ENCODE measurements around the gene GRHL1.

The GRHL1 gene

DNA sequence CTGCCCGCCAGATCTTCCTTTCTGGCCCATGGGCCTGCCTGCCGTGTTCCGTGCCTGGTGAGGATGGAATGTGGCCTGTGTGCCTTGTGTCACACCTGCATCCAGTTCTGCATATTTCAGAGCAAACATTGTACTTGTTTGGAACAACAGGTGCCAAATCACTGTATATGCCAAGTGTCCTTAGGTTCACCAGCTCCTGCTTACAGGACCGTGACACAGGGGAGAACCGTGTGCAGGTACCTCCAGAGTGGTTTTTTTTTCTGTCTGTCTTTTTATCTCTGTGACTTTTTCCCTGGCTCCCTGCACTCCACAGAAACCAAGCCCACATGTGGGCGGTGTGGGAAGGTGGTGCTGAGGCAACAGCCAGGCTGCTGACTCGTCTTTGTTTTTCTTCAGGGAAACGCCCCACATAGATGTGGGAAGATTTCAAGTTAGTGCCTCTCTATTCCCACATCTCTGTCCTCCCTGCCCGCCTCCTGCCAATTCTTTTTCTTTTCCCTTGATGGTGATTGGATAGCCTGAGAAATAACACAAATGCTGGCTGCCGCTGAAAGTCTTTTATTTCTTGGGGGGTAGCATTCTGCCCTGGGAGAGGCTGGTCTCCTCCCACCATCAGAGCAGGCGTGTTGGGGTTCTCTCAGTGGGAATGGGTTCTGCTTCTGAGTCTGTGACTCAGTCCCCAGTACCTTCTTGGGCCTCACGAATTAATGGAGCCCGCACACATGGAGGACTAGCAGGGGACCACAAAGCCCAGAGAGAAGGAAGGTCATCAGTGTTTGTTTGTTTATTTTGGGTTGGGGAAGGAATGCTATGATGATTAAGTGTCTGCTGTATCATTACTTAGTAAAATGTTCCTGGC is 21.4 kb downstream of the GRHL1 start:
- TF ChIP-seq POLR2AphosphoS5 (IDR thresholded peaks at IDR 0.05; ENCODE audit: low read depth, low read length), result no peak

DNA sequence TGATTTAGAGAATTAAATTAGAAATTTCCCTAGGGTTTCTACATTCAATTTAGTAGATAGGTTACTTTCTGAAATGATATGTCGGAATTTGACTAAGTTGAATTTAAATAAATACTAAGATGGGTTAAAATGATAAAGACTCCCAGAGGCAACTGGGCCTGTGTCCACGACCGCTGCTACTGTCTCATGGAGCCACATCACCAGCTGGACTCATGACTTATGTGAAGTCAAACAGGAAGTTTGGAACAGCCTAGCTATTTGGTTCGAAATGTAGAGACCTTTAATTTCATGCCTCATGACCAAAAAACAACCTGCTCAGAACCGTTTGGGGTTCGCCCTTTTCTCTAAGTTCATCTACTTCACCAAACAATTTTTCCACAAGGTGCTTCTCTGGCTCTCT is 22.2 kb downstream of the GRHL1 start:
- TF ChIP-seq POLR2AphosphoS5 (IDR thresholded peaks at IDR 0.05; ENCODE audit: low read depth, low read length), result no peak
- TF ChIP-seq, protein P1, sequence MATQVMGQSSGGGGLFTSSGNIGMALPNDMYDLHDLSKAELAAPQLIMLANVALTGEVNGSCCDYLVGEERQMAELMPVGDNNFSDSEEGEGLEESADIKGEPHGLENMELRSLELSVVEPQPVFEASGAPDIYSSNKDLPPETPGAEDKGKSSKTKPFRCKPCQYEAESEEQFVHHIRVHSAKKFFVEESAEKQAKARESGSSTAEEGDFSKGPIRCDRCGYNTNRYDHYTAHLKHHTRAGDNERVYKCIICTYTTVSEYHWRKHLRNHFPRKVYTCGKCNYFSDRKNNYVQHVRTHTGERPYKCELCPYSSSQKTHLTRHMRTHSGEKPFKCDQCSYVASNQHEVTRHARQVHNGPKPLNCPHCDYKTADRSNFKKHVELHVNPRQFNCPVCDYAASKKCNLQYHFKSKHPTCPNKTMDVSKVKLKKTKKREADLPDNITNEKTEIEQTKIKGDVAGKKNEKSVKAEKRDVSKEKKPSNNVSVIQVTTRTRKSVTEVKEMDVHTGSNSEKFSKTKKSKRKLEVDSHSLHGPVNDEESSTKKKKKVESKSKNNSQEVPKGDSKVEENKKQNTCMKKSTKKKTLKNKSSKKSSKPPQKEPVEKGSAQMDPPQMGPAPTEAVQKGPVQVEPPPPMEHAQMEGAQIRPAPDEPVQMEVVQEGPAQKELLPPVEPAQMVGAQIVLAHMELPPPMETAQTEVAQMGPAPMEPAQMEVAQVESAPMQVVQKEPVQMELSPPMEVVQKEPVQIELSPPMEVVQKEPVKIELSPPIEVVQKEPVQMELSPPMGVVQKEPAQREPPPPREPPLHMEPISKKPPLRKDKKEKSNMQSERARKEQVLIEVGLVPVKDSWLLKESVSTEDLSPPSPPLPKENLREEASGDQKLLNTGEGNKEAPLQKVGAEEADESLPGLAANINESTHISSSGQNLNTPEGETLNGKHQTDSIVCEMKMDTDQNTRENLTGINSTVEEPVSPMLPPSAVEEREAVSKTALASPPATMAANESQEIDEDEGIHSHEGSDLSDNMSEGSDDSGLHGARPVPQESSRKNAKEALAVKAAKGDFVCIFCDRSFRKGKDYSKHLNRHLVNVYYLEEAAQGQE (IDR thresholded peaks at IDR 0.05; ENCODE audit: insufficient read depth in 1 of 2, low read depth in 2 of 2, low read length in 2 of 2), result no peak
- no peak for TF ChIP-seq FOXP2 (optimal IDR thresholded peaks at IDR 0.05; ENCODE audit: borderline replicate concordance, extremely low read depth, extremely low read length, insufficient read depth)
- no peak for TF ChIP-seq TAF1 (IDR thresholded peaks at IDR 0.05; ENCODE audit: borderline replicate concordance, insufficient read depth, low read length)
- TF ChIP-seq SIN3A (IDR thresholded peaks at IDR 0.05; ENCODE audit: borderline replicate concordance, insufficient read depth, low read length), result no peak

DNA sequence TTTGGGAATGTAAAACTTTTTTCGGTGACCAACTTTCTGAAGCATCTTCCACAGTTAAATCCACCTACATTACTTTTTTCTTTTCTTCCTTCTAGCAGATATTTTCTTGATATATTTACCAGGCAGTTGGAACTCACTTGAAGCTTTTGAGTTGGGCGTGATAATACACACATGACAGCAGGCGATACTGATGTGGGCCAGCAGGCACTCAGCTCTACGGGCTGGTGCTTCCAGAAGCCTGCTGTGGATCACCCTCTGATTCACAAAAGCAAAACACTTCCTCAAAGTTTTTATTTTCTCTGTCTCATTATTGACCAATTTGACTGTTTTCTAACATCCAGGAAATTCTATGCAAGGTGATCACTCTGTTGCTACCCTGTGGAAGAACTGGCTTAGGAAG is 22.9 kb downstream of the GRHL1 start:
- TF ChIP-seq, protein P1 (IDR thresholded peaks at IDR 0.05; ENCODE audit: insufficient read depth in 1 of 2, low read depth in 2 of 2, low read length in 2 of 2), result no peak
- TF ChIP-seq SIN3A (IDR thresholded peaks at IDR 0.05; ENCODE audit: borderline replicate concordance, insufficient read depth, low read length) (no peak), POLR2AphosphoS5 (IDR thresholded peaks at IDR 0.05; ENCODE audit: low read depth, low read length) (no peak), TAF1 (IDR thresholded peaks at IDR 0.05; ENCODE audit: borderline replicate concordance, insufficient read depth, low read length) (no peak), FOXP2 (optimal IDR thresholded peaks at IDR 0.05; ENCODE audit: borderline replicate concordance, extremely low read depth, extremely low read length, insufficient read depth) (no peak)

DNA sequence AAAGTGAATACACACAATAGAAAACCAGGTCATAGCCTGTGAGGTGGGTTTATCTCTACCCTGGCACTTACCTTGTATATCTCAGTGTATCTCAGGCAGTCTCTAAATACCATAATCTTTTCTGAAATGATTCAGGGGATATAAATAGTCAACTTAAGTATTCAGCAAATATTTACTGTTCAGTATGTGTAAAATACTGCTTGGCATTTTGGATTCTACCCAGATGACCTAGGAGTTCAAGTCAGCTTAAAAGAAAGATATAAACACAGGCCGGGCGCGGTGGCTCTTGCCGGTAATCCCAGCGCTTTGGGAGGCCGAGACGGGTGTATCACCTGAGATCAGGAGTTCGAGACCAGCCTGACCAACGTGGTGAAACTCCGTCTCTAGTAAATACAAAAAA is 23.8 kb downstream of the GRHL1 start:
- TF ChIP-seq, protein P1 (IDR thresholded peaks at IDR 0.05; ENCODE audit: insufficient read depth in 1 of 2, low read depth in 2 of 2, low read length in 2 of 2), result no peak
- no peak for TF ChIP-seq SIN3A (IDR thresholded peaks at IDR 0.05; ENCODE audit: borderline replicate concordance, insufficient read depth, low read length)
- no peak for TF ChIP-seq POLR2AphosphoS5 (IDR thresholded peaks at IDR 0.05; ENCODE audit: low read depth, low read length)
- TF ChIP-seq FOXP2 (optimal IDR thresholded peaks at IDR 0.05; ENCODE audit: borderline replicate concordance, extremely low read depth, extremely low read length, insufficient read depth), result no peak
- no peak for TF ChIP-seq TAF1 (IDR thresholded peaks at IDR 0.05; ENCODE audit: borderline replicate concordance, insufficient read depth, low read length)

DNA sequence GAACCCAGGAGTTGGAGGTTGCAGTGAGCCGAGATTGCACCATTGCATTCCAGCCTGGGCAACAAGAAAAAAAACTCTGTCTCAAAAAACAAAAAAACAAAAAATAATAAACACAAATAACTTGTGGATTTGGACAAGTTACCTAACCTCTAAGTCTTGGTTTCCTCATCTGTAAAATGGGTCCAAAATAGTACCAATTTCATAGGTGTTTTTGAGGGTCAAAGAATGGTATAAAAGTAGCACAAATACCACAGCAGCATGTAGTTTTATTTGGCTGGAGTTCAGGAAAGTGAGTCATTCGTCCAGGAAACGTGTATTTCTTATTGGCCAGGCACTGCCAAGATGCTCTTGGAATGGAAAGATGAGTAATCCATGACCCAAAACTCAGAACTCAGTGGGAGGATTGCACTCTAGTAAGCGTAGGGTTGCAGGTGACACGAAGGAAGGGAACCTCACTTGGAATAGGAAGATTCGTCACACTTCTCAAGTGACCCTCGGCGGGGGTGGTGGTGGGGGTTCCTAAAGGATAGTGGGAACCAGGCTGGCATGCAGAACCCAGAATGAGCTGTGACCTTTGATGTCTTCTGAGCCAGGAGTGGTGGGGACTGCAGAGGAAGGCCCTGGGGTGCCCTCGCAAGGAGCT is 24.4 kb downstream of the GRHL1 start:
- TF ChIP-seq TAF1 (IDR thresholded peaks at IDR 0.05; ENCODE audit: borderline replicate concordance, insufficient read depth, low read length), result no peak
- TF ChIP-seq, protein P1 (IDR thresholded peaks at IDR 0.05; ENCODE audit: insufficient read depth in 1 of 2, low read depth in 2 of 2, low read length in 2 of 2), result no peak; a peak in 1 of 4 replicates
